ENCODE data around the gene CCSER1. TPM values are rescaled to one million over a fixed set of nuclear protein-coding genes. Genes with fewer than 3 reads are reported as not detected.

Gene CCSER1
- total and polyA plus RNA-seq, 7 donors: 0.06 to 2.5 (median 0.30) TPM

DNA sequence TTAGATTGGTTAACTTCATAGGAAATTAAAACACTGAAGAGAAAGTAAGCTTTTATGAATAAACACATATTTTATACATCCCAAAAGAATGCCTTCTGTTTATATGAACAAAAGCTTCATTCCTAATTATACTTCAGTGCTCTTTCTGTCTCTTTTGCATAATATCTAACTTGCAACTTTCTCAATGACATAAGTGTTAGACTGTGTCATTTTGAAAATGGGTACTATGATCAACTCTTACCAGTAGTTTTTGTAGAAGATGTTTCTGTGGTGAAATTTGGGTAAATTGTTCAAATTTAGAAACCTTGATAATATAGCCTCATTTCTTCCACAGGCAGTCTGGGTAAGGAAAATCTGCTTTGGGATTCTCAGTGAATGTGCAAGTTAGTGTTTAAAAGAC lies 991.4 kb downstream of the CCSER1 start:
- H3K27me3 ChIP-seq (ENCODE audit: insufficient read depth in 3 of 3, low read length in 2 of 3): no peaks in the 10 kb centered on the region
- no peaks in the 10 kb centered on the region for H3K4me1 ChIP-seq
- DNase-seq (no peak), ATAC-seq (no peak)
- intact Hi-C loops (cut with DNase I): no loop called here
- TF ChIP-seq, protein P1, sequence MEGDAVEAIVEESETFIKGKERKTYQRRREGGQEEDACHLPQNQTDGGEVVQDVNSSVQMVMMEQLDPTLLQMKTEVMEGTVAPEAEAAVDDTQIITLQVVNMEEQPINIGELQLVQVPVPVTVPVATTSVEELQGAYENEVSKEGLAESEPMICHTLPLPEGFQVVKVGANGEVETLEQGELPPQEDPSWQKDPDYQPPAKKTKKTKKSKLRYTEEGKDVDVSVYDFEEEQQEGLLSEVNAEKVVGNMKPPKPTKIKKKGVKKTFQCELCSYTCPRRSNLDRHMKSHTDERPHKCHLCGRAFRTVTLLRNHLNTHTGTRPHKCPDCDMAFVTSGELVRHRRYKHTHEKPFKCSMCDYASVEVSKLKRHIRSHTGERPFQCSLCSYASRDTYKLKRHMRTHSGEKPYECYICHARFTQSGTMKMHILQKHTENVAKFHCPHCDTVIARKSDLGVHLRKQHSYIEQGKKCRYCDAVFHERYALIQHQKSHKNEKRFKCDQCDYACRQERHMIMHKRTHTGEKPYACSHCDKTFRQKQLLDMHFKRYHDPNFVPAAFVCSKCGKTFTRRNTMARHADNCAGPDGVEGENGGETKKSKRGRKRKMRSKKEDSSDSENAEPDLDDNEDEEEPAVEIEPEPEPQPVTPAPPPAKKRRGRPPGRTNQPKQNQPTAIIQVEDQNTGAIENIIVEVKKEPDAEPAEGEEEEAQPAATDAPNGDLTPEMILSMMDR (IDR thresholded peaks at IDR 0.05): no peak
- no peaks in the 10 kb centered on the region for H3K36me3 ChIP-seq (ENCODE audit: insufficient read depth in 1 of 2, low read depth in 1 of 2)
- no peak overlapping the region for H3K27ac ChIP-seq
- H3K4me3 ChIP-seq: no peak overlapping the region
- no peaks in the 10 kb centered on the region for H3K9me3 ChIP-seq

DNA sequence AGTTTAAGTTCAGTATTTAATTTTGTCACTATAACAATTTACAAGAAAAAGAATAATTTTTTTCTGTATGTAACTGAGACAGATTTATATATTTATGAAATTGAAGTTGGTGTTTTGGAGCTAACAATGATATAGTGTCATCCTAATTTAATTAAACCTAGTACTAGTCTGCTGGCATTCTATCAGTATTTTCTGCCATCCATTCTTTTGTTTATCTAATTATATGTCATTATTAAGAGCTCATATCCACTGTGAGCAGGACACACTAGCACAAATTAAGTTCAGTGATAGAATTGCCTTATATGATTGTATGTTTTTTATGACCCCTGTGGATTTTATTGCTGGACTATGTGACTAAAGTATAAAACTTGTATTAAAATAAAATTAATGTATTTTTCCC lies 996.5 kb downstream of the CCSER1 start:
- TF ChIP-seq, protein P1 (IDR thresholded peaks at IDR 0.05): no peak
- intact Hi-C loops (cut with DNase I): no loop called here
- H3K4me1 ChIP-seq: no peaks in the 10 kb centered on the region
- no peaks in the 10 kb centered on the region for H3K27me3 ChIP-seq (ENCODE audit: insufficient read depth in 3 of 3, low read length in 2 of 3)
- DNase-seq (no peak), ATAC-seq (no peak)
- no peak overlapping the region for H3K4me3 ChIP-seq
- no peaks in the 10 kb centered on the region for H3K9me3 ChIP-seq
- H3K36me3 ChIP-seq (ENCODE audit: insufficient read depth in 1 of 2, low read depth in 1 of 2): no peaks in the 10 kb centered on the region
- H3K27ac ChIP-seq: no peak overlapping the region

DNA sequence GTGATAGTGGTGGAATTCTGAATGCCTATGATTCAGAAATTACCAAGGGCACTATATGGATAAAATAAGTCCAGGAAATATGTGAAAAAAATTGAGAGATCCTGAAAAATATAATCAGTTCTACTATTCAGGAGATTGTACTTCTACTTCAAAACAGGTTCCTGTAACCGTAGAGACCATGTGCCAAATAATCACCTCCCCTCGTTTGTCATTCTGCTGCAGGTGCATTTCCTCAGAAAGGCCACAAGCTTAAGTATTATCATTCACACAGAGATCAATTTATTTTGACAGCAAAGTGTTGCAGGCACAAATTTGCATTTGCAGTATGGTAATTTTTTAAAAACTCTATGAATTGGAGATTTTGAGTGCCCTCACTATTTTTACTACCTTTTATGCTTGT lies 1000.0 kb downstream of the CCSER1 start:
- H3K4me1 ChIP-seq: no peaks in the 10 kb centered on the region
- no peaks in the 10 kb centered on the region for H3K36me3 ChIP-seq (ENCODE audit: insufficient read depth in 1 of 2, low read depth in 1 of 2)
- WGBS, 3 donors: 65 to 70% (median 66%) methylated on average over 2 of the region's 2 CpGs
- intact Hi-C loops (cut with DNase I): no loop called here
- no peaks in the 10 kb centered on the region for H3K9me3 ChIP-seq
- no peak overlapping the region for H3K4me3 ChIP-seq
- DNase-seq: no peak
- ATAC-seq: no peak
- H3K27me3 ChIP-seq (ENCODE audit: insufficient read depth in 3 of 3, low read length in 2 of 3): no peaks in the 10 kb centered on the region
- TF ChIP-seq, protein P1 (IDR thresholded peaks at IDR 0.05): no peak
- no peak overlapping the region for H3K27ac ChIP-seq

DNA sequence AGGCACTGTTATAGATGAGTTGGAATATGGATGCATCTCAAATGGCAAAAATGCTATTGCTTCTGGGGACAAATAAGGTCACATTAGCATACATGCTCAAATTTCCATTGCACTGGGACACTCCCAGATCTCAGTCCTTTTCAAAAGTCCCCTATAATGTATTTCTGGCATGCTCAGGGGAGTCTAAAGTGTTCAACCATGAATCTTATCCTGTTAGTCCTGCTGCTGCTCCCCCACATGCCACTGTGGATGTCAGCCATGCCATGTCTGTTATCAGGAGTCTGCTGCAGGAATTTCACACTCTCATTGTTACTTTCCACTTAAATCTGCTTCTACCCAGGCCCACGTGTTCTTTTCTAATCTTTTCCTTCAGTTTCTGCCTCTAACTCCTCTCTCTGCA lies 1000.6 kb downstream of the CCSER1 start:
- DNase-seq: no peak

DNA sequence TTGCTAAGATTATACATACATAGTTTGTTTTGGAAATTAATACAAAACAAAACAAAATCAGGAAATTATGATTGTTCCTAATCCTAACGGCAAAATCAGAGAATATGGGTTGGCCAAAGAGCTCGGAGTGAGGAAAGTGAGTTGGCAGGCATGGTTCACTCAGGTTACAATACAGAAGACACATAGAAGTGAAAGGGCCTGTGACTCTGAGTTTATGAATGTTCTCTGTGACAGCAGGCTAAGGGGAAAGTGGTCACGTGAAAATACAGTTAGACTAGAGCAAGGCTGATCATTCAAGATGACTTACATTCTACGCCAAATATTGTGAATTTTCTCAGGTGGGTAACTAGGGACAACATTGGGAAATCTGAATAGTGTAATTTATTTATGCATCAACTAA lies 1001.3 kb downstream of the CCSER1 start:
- no peak overlapping the region for H3K27ac ChIP-seq
- no peaks in the 10 kb centered on the region for H3K36me3 ChIP-seq (ENCODE audit: insufficient read depth in 1 of 2, low read depth in 1 of 2)
- H3K9me3 ChIP-seq: no peaks in the 10 kb centered on the region
- 62 to 65% (median 63%) methylated on average over 4 of the region's 4 CpGs for WGBS, 3 donors
- DNase-seq: no peak
- H3K4me3 ChIP-seq: no peak overlapping the region
- no peak for ATAC-seq
- intact Hi-C loops (cut with DNase I): no loop called here
- H3K27me3 ChIP-seq (ENCODE audit: insufficient read depth in 3 of 3, low read length in 2 of 3): no peaks in the 10 kb centered on the region
- TF ChIP-seq, protein P1 (IDR thresholded peaks at IDR 0.05): no peak
- H3K4me1 ChIP-seq: no peaks in the 10 kb centered on the region

More for the DNA sequence above, 1000.6 kb downstream of the CCSER1 start:
- TF ChIP-seq, protein P1 (IDR thresholded peaks at IDR 0.05): no peak
- Histone ChIP-seq H3K4me3 (no peak overlapping the region), H3K27me3 (ENCODE audit: insufficient read depth in 3 of 3, low read length in 2 of 3) (no peaks in the 10 kb centered on the region), H3K4me1 (no peaks in the 10 kb centered on the region), H3K9me3 (no peaks in the 10 kb centered on the region), H3K27ac (no peak overlapping the region), H3K36me3 (ENCODE audit: insufficient read depth in 1 of 2, low read depth in 1 of 2) (no peaks in the 10 kb centered on the region)
- WGBS, 3 donors: 6 to 9% (median 7%) methylated on average over 1 of the region's 1 CpG
- intact Hi-C loops (cut with DNase I): no loop called here
- ATAC-seq: no peak
